ENCODE measurements around the gene SPTB. TPM values are rescaled to one million over a fixed set of nuclear protein-coding genes. Genes with fewer than 3 reads are reported as not detected.

SPTB gene
- total RNA-seq, 1 donor from 2014 or later = 3.0 TPM

GRCh38 chr14:64721391-64721791 is 158.3 kb downstream of the SPTB start:
- H3K4me1 ChIP-seq = peaks cover 59% of the 10 kb centered on the region
- no peaks in the 10 kb centered on the region for H3K36me3 ChIP-seq
- H3K27ac ChIP-seq = peak overlapping the region; percentile 14
- no peaks in the 10 kb centered on the region for H3K9me3 ChIP-seq
- ATAC-seq = peak; percentile 8
- H3K4me3 ChIP-seq = no peak overlapping the region
- no peak for TF ChIP-seq CTCF (IDR thresholded peaks at IDR 0.05)
- no peak for DNase-seq
- H3K27me3 ChIP-seq = no peaks in the 10 kb centered on the region
- intact Hi-C loops (cut with DNase I) = no loop called here

- H3K4me1 ChIP-seq = peaks cover 64% of the 10 kb centered on the region
- H3K27ac ChIP-seq = no peak overlapping the region
- no peak overlapping the region for H3K4me3 ChIP-seq
- H3K36me3 ChIP-seq = no peaks in the 10 kb centered on the region
- no peak for TF ChIP-seq CTCF (IDR thresholded peaks at IDR 0.05)
- H3K27me3 ChIP-seq = no peaks in the 10 kb centered on the region
- DNase-seq = no peak
- no peaks in the 10 kb centered on the region for H3K9me3 ChIP-seq
- intact Hi-C loops (cut with DNase I) = no loop called here
- peak; percentile 52 for ATAC-seq
Observed at GRCh38 chr14:64720131-64720576, 159.6 kb downstream of the SPTB start.

GRCh38 chr14:64719601-64720000 is 160.1 kb downstream of the SPTB start:
- DNase-seq (no peak), ATAC-seq (no peak)
- intact Hi-C loops (cut with DNase I) = no loop called here
- Histone ChIP-seq H3K27ac (no peak overlapping the region), H3K4me1 (peaks cover 60% of the 10 kb centered on the region), H3K9me3 (no peaks in the 10 kb centered on the region), H3K4me3 (no peak overlapping the region), H3K27me3 (no peaks in the 10 kb centered on the region), H3K36me3 (no peaks in the 10 kb centered on the region)
- TF ChIP-seq CTCF (IDR thresholded peaks at IDR 0.05) = no peak

- Histone ChIP-seq H3K9me3 (no peaks in the 10 kb centered on the region), H3K4me1 (peaks cover 57% of the 10 kb centered on the region), H3K27me3 (no peaks in the 10 kb centered on the region), H3K36me3 (no peaks in the 10 kb centered on the region), H3K4me3 (no peak overlapping the region), H3K27ac (no peak overlapping the region)
- ATAC-seq (no peak), DNase-seq (no peak)
- intact Hi-C loops (cut with DNase I) = no loop called here
- TF ChIP-seq CTCF (IDR thresholded peaks at IDR 0.05) = no peak
Observed at GRCh38 chr14:64718762-64719161, 160.9 kb downstream of the SPTB start.

GRCh38 chr14:64717870-64718269 is 161.8 kb downstream of the SPTB start:
- no peak for ATAC-seq
- Histone ChIP-seq H3K4me1 (peaks cover 56% of the 10 kb centered on the region), H3K4me3 (no peak overlapping the region), H3K27ac (peak overlapping the region; percentile 7), H3K9me3 (no peaks in the 10 kb centered on the region), H3K36me3 (no peaks in the 10 kb centered on the region), H3K27me3 (no peaks in the 10 kb centered on the region)
- TF ChIP-seq CTCF (IDR thresholded peaks at IDR 0.05) = no peak
- intact Hi-C loops (cut with DNase I) = no loop called here
- DNase-seq = no peak
